ENCODE measurements around the gene MINK1. TPM values are rescaled to one million over a fixed set of nuclear protein-coding genes. Genes with fewer than 3 reads are reported as not detected.
"Not testable (repeated sequence)": the region's sequence is repeated elsewhere in the genome, so short reads cannot be mapped to it uniquely, and the experiment has no call there.

Gene MINK1
- total RNA-seq, 1 experiment from 2014 or later = 76.1 TPM

DNA sequence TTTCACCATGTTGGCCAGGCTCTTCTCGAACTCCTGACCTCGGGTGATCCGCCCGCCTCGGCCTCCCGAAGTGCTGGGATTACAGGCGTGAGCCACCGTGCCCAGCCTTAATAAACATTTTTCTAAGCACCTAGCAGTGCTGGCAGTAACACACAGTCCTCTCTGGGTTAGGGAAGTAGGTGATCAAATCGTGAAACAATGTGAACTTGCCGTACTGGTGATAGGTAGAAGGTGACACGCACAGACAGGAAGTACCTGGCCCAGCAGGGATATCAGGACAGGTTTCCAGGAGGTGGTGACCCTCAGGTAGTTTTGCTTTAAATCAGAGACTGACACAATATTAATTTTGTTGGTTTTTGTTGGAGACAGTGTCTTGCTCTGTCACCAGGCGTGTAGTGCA lies 21.7 kb upstream of the MINK1 start:
- DNase-seq (ENCODE audit: low spot score) = no peak

DNA sequence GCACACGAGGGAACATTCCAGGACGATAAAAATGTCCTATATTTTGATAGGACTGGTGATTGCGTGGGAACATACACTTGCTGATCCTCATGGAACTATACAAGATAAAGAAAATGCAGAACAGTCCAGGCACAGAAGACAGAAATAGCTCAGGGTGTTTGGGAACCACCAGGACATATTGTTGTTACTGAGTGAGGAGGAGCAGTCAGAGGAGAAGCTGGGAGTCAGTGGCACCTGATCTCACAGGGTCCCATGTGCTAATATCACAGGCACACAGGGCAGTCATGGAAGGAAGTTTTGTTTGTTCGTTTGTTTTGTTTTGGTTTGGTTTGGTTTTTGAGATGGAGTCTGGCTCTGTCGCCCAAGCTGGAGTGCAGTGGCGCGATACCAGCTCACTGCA lies 20.4 kb upstream of the MINK1 start:
- DNase-seq (ENCODE audit: low spot score) = no peak

DNA sequence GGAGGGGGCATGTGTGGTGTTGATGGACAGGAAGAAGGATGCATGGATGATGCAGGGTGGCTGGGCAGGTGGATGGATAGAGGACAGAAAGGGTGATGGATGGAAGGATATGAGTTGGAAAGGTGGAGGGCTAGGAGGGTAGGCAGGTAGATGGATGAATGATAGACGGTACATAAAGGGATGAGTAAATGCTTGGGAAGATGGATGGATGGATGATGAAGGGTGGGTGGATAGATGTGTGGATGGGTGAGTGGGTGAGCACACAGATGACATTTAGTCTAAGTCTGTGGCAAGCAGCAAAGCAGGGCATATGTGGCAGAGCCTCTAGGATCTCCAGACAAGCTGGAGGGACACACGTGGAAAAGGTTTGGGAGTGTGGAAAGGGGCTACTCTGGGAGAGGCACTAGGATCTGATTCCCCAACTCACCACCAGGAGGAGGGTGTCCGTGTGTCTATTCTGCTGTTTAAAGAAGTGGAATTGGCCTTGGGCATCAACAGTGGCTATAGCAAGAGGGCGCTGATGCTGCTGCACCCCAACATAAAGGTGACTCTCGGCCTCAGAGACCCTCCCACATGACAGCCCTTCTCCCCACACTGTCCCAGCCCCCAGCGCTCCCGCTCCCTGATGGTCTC lies 18.0 kb upstream of the MINK1 start:
- DNase-seq (ENCODE audit: low spot score) = peak; percentile 56

DNA sequence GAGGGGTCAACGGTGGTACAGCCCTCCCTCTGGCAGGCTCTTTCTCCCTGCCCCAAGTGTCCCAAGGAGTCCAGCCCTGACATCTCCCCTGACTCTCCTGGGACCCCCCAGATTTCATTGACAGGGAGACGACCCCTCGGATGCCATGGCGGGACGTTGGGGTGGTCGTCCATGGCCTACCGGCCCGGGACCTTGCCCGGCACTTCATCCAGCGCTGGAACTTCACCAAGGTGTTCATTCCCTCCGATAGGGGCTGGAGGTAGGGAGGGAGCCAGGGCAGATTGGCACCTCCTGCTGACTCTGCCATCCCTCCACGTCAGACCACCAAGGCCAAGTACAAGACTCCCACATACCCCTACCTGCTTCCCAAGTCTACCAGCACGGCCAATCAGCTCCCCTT lies 16.3 kb upstream of the MINK1 start:
- DNase-seq (ENCODE audit: low spot score) = no peak

DNA sequence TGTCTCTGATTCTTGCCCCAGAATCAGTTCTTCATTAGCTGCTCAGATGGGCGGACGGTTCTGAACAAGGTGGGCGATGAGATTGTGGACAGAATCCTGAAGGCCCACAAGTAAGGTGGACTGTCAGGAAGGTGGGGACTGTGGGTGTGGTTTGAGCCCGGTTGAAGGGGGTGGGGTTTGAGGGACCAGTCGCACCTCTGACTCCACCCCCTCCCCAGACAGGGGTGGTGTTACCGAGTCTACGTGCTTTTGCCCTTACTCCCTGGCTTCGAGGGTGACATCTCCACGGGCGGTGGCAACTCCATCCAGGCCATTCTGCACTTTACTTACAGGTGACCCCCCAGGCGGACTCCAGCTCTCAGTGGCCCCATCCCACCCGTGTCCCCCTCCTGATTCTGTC lies 14.9 kb upstream of the MINK1 start:
- DNase-seq (ENCODE audit: low spot score) = no peak

DNA sequence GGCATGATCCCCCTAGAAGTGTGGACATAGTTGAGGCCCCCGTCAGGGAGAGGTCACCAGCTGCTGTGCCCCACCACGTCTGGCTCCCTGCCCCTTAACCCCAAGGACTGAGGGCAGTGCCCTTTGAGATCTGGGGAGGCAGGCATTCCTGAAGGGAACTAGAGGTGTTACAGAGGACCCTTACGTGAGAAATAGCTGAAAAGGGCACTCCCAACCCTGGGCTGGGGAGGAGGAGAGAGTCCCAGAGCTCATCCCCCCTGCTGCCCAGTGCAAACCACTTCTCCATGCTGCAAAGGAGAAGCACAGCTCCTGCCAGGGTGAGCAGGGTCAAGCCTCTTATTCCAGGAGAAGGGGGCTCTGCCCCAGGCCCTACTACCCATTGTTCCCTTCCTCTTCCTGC lies 10.3 kb upstream of the MINK1 start:
- no peak for DNase-seq (ENCODE audit: low spot score)

DNA sequence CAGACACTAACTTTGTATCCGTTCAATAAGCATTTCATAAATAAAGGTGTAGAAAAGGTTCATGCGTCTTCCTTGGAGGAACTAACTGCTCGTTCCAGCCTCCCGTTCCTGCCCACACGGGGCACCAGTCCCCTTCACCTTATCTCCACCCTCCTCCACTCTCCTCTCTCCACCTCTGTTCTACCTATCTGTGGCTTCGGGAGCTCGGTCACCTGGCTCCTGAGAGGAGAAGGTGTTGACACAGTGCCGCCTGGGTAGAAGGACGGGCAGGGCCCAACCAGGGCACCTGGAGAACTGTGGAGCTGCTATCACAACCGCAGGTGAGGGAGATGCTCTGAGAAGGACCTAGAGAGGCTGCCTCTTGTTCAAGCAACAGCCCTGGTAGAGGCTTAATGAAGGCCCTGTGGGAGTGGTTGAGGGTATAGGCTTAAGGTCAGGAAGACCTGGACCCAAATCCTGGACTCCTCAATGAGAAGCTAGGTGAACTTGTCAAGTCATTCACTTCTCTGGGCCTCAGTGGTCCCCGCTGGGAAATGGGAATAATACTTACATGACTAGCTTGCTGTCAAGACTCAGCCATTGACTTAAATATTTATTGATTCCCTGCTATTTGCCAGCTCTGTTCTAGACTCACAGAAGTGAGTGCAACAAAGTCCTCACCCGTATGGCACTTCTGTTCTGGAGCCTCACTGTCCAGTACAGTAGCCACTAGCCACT lies 9.6 kb upstream of the MINK1 start:
- no peak for DNase-seq (ENCODE audit: low spot score)

DNA sequence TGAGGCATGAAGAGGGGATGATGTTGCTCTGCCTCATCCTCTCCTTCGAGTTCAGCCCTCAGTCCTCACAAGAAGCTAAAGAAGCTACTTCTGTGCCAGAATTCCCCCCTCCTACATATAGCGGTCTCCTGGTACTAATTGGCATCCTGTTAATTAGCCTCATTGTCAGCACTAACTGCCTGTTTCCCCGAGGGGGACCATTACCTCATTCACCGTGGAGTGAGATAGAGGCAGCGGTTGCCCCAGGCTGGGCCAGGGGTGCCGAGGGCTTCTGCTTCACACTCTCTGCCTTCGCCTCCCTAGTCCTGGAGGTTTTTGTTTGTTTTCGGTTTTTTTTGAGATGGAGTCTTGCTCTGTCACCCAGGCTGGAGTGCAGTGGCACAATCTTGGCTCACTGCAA lies 5.7 kb upstream of the MINK1 start:
- no peak for DNase-seq (ENCODE audit: low spot score)

DNA sequence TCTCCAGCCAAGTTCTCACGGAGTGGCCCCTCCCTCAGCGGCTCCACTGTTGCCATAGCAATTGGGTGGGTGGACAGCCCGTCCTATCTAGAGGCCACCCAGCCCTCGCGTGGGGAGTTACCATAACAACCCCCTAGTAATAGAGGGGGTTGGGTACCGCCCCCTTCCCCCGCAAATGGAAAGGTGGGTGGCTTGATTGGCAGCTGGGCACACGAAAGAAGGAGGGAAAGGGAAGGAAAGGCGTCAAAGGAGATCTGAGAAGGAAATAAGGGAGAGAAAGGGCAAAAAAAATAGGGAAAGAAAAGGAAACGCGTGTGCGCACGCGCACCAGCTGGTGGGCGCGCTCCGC lies 337 bp upstream of the MINK1 start:
- DNase-seq (ENCODE audit: low spot score) = not testable (repeated sequence)

DNA sequence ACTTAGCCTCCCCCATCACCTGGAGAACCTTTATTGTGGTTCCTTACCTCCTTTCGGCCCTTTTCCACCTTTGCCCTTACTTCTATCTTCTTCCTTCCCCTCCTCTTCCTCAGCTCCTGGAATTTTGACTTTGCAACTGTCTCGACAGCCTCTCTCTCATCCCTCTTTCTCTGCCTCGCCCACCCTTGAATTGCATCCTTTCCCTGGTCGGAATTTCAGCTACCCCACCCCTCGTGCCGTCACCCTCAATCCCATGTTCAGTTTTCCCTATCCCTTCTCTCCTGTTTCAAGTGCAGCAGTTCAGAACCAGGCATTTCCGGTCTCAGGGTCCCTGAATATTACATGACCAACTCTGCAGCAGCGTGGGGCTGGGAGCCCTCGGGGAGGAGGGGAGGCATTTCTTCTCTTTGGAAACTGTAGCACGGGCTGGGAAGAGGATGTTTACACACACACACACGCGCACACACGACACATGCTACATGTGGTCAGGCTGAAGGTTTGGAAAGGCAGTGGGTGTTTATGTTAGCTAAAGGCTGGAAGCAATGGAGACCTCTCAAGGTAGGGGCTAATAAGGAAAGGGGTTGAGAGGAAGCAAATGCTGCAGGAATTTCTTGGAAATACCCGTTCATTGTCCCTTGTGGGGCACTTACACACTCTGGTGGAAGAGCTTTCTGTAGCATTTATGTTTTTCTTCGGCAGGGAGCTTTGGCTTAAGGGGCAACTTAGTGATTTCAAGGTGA lies 971 bp downstream of the MINK1 start:
- DNase-seq (ENCODE audit: low spot score) = peak; percentile 45

DNA sequence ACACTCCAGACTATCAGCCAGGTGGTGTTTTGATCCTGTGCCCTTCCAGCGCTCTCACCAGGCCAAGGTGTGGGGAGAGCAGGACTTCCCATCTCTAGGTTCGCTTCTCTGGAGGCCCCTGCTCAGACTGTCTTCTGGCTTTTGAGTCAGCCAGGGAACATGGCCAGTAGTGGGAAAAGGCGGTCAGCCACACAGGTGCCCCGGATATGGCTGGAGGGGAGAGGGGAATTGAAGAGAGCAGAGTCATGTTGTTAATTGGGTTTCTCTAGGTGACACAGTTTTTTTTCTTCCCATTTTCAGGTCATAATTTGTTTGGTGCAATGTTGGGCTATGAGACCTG lies 1.5 kb downstream of the MINK1 start:
- DNase-seq (ENCODE audit: low spot score) = no peak

DNA sequence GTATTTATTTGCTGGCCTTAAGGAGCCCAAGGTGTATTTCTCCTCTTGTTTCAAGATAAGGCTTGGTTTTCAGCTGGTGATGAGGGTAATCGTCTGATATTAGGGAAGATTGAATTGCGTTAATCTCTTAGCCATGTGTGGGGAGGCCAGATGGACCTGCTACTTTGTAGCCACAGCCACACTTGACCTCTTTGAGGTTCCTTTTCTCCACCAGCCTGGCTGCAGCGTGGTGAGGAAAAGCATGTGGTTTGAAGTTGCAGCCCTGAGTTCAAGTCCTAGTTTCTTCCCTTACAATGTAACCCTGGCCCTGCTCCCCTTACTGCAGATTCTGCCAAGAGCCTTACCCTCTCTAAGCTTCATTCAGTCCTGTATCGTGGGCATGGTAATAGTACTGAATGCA lies 3.1 kb downstream of the MINK1 start:
- DNase-seq (ENCODE audit: low spot score) = no peak

DNA sequence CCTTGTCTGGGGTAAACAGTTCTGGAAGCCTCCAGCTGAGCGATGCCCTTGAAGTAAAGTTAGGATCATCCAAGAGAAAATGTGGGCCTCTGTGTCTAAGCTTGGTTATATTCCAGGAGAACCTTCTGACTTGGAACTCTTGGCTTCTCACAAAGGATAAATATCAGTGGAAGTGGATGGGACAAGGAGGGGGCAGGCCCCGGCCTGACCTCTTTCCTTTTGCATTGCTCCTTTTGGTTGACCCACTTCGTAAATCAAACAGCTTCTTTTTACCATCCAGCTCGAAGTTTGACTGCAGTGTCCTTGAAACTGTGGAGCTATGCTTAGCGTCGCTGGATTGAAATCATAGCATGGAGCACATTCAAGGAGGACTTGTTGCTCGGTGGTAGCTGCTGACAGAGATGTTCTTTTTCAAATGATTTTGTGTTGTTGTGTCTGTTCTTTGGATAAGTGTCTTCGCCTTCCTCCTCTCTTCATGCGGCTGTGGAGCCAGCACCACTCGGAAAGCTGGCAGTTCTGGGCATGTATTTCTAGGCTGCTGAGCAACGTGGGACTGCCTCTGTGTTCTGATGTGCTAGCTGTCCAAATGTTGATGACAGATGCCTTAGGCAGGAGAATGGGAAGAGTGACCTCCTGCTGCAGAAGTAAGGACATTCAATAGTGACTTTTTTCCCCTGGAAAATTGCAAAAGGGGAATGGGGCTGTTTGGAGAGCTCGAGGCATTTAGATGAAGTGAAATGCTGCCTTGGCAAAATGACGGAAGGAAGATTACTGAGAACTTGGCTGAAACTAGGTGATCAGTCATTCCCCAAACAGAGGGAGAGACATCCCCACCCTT lies 4.5 kb downstream of the MINK1 start:
- no peak for DNase-seq (ENCODE audit: low spot score)

DNA sequence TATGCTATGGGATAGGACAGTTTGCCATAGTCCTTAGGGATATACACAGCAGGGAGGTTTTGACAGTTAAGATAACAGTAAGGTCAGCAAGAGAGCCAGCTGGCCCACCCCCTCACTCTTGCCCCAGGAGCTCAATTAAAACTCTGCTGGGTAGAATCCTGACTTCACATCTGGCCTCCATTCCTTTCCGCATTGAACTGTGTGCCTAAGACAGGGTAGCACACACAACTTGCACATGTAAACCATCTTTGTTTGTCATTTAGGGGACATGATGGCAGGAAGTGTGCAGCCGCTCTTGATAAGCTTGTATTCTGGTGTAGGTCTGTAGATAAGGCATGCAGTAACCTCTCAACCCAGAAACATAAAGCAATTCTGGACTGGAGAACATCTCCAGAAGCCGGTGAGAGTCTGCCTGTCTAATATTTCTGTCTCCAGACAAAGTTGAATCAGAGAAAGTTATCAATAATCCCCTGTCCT lies 5.2 kb downstream of the MINK1 start:
- DNase-seq (ENCODE audit: low spot score) = no peak

DNA sequence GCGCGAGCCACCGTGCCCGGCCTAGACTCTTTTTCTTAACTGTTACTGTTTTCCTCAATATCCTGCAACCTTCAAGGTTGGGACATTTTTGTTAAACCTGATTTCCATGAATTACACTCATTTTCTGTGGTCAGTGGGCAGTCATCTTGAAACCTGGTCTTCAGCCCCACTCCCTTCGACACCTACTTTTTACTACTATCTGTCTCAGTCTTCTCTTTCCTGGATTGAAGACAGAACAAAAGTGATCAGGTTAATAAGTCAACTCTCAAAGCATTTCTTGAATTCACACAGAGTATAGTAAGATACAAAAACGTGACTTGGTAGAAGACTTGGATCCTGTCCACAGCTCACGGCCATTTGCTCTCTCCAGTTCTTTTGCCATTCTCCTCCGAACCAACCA lies 6.1 kb downstream of the MINK1 start:
- no peak for DNase-seq (ENCODE audit: low spot score)

DNA sequence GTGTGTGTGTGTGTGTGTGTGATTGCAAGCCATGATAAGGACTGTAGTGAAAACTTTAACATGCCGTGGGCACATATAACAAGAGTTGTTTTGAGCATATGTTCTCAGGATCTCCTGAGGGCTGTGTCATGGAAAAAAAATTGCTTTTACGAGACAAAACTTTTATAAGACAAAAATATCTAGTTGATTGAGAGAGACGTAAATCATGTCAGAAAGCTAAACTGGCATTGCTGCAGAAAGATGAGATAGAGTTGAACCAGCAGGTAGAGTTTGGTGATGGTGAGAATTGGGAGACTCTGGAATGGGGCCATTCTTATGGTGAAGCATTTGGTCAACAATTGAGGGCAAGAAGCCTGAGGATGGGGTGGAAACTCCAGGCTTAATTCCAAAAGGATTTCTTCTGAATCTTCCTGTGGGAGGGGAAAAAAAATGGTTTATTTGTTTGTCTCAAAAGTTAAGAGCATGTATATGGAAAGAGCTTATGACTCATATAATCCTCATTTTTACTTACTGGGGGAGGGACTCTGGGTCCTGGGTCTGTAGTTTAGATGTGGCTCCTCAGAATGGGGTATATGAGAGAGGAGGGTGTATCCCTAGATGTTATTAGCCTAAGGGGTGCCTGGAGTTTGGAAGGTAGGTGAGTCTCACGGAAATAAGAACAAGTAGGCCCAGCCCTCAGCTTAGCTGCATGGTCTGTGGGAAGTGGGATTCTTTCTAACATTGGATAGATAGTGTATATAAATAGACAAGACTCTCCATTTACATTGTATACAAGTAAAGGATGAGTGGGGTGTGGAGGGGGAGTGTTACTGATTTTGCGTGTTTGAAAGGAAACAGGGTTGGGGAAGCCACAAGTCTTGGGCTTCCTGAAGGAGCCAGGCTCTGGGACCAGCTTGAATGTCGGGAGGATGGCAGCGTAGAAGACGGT lies 7.1 kb downstream of the MINK1 start:
- no peak for DNase-seq (ENCODE audit: low spot score)

DNA sequence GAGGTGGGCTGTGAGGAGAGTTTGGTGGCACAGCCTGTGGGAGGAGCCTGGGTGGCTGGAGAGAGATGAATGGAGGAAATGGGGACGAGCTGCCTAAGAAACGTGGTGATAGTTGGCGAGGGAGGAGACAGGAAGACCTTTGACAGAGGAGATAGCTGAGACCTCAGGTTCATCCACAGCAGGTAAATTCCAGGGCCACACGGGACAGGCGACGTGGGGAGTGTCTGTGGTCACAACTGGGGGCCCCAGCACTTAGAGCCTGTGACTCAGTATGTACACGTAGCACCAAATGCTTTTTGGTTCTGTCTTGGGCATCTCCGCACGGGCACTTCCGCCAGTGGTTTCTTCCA lies 7.7 kb downstream of the MINK1 start:
- DNase-seq (ENCODE audit: low spot score) = no peak

DNA sequence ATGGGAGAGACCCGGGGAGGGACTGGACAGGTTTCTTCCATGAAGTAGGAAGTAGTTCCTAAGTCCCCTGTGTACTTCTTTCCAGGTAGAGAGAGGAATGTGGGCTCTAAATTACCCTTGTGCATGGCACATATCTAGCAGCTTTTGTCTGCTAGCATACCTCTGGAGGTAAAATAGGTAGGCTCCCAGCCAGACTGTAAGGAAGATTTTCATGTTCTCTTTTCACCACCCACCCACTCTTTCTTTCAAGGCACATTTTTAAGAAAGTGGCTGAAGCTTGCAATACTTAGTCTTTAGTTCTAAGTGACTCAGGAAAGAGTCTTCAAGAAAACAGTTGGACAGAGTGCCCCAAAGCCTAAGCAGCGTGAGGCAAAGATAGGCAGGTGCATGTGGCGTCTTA lies 9.2 kb downstream of the MINK1 start:
- DNase-seq (ENCODE audit: low spot score) = no peak

DNA sequence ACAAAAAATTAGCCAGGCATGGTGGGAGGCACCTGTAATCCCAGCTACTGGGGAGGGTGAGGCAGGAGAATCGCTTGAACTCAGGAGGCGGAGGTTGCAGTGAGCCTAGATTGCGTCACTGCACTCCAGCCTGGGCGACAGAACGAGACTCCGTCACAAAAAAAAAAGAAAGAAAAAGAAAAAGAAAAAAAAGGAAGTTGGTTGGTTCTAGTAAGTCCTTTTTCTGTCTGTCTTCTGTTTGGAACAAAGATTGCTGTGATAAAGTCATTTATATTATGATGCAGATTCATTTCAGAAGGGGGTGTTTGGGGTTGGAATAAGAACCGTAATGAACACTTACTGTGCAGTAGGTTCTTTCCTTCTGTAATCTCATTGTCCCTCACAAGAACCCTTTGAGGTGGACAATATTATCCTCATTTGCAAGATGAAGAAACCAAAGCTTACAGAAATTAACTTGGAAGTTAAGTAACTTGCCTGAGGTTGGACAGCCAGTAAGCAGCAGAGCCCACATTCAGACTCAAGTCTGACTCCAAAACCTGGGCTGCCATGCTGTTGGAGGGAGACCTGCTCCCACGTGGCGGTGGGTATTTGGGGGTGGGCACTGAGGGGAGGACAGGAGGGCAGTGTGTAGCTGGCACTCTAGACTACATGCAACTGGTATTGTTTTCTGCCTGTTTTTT lies 10.3 kb downstream of the MINK1 start:
- no peak for DNase-seq (ENCODE audit: low spot score)

DNA sequence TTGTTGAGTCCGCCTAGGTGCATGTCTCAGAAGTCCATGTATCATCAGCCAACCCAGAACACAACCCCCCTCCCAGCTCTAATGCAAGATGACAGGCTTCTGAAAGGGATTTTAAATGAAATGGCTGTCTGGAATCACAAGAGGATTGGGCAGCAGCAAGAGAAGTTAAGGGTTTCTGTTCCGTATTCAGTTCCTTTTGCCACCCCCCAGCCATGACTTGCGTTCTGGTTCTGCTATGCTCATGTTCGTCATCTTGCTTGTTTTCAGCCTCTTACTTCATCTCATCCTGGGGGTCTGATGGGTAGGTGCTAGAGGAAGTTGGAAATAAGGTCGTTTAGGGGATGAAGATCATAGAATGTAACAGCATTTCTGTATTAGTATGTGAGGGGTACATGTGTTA lies 12.0 kb downstream of the MINK1 start:
- no peak for DNase-seq (ENCODE audit: low spot score)

Measured in HT-29 (cell line).